CD4-positive, alpha-beta T cell treated with Interleukin-15 for 4 hours (primary cell): Measurements from ENCODE around the gene SBF2.

Source experiments
- DNase-seq: peaks from one replicate; pipeline ENCODE4 v3.0.0-alpha.2; 2020; ENCODE audit warnings: low spot score

The SBF2 gene

GRCh38 chr11:9806946-9807687 is 486.9 kb downstream of the SBF2 start:
- DNase-seq = no peak

- no peak for DNase-seq
These were observed 489.6 kb downstream of the SBF2 start for GRCh38 chr11:9804419-9804902.

GRCh38 chr11:9803685-9804418 is 490.2 kb downstream of the SBF2 start:
- no peak for DNase-seq

- DNase-seq = no peak
These were observed 491.6 kb downstream of the SBF2 start for GRCh38 chr11:9802291-9802861.

- DNase-seq = no peak
These were observed 494.1 kb downstream of the SBF2 start for GRCh38 chr11:9799886-9800285.

- no peak for DNase-seq
These were observed 496.7 kb downstream of the SBF2 start for GRCh38 chr11:9797300-9797699.

- DNase-seq = no peak
These were observed 497.2 kb downstream of the SBF2 start for GRCh38 chr11:9796854-9797253.

GRCh38 chr11:9796266-9796665 is 497.8 kb downstream of the SBF2 start:
- no peak for DNase-seq

- DNase-seq = no peak
These were observed 503.3 kb downstream of the SBF2 start for GRCh38 chr11:9790703-9791102.

GRCh38 chr11:9789910-9790309 is 504.1 kb downstream of the SBF2 start:
- DNase-seq = no peak

- DNase-seq = no peak
These were observed 506.0 kb downstream of the SBF2 start for GRCh38 chr11:9787981-9788521.

- DNase-seq = no peak
These were observed 506.8 kb downstream of the SBF2 start for GRCh38 chr11:9787260-9787659.

GRCh38 chr11:9784602-9785315 is 509.3 kb downstream of the SBF2 start:
- DNase-seq = no peak

- DNase-seq = no peak
These were observed 510.0 kb downstream of the SBF2 start for GRCh38 chr11:9783986-9784385.

- DNase-seq = no peak
These were observed 513.1 kb downstream of the SBF2 start for GRCh38 chr11:9780929-9781328.

GRCh38 chr11:9777525-9777924 is 516.5 kb downstream of the SBF2 start:
- DNase-seq = no peak

- no peak for DNase-seq
These were observed 517.0 kb downstream of the SBF2 start for GRCh38 chr11:9777066-9777465.

GRCh38 chr11:9776203-9776602 is 517.8 kb downstream of the SBF2 start:
- no peak for DNase-seq

GRCh38 chr11:9775398-9775779 is 518.6 kb downstream of the SBF2 start:
- DNase-seq = no peak

- no peak for DNase-seq
These were observed 519.2 kb downstream of the SBF2 start for GRCh38 chr11:9774591-9775397.

GRCh38 chr11:9774109-9774508 is 519.9 kb downstream of the SBF2 start:
- DNase-seq = no peak
